ENCODE measurements around the gene PDE4B.

DNA sequence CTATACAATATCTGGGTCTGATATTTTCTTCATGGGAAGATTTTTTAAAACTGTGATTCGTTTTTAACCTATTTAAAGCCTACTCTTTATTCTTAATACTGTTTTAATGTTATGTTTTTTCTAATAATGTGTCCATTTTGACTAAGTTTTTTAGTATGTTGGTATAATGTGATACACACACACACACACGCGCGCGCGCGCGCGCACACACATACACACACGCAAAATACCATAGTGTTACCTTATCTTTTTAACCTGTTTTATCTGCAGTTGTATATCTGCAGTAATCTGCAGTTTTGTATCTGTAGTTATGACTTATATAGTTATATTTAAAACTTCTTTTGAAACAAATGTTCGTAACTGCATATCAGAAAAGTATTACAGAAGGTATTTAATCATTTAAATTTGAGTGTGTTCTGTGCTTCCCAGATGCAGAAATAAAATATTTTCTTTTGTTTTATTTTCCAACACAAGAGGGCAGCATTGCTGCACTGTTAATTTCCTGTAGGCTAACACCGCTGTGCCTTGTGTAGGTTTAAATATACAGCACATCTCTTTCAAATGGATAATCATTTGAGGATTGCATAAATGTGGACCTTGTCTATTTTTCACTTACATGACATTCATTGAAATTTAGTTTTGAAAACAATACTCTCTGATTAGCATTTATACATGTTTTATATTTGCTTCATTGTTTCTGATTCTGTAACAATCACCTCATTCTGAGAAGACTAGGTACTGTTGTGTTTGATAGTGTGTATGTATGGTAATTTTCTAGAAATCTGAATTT lies 166.1 kb downstream of the PDE4B start:
- TF ChIP-seq, protein P1, sequence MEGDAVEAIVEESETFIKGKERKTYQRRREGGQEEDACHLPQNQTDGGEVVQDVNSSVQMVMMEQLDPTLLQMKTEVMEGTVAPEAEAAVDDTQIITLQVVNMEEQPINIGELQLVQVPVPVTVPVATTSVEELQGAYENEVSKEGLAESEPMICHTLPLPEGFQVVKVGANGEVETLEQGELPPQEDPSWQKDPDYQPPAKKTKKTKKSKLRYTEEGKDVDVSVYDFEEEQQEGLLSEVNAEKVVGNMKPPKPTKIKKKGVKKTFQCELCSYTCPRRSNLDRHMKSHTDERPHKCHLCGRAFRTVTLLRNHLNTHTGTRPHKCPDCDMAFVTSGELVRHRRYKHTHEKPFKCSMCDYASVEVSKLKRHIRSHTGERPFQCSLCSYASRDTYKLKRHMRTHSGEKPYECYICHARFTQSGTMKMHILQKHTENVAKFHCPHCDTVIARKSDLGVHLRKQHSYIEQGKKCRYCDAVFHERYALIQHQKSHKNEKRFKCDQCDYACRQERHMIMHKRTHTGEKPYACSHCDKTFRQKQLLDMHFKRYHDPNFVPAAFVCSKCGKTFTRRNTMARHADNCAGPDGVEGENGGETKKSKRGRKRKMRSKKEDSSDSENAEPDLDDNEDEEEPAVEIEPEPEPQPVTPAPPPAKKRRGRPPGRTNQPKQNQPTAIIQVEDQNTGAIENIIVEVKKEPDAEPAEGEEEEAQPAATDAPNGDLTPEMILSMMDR (IDR thresholded peaks at IDR 0.05) = peak; percentile 65 to 94 (median 83)
- TF ChIP-seq POLR2A (IDR thresholded peaks at IDR 0.05) = no peak

Measured in vagina (tissue), 2 donors.